GM12874 (cell line): ENCODE results near the gene DSN1.

Experiments
- TF ChIP-seq, protein P1 (sequence below): IDR thresholded peaks from 2 replicates; pipeline ENCODE4 v1.5.1; 2011; ENCODE audit warnings: low read depth, mild to moderate bottlenecking, control low read depth, low read length, moderate library complexity; ENCODE audit not compliant: insufficient read depth

The DSN1 gene, protein sequence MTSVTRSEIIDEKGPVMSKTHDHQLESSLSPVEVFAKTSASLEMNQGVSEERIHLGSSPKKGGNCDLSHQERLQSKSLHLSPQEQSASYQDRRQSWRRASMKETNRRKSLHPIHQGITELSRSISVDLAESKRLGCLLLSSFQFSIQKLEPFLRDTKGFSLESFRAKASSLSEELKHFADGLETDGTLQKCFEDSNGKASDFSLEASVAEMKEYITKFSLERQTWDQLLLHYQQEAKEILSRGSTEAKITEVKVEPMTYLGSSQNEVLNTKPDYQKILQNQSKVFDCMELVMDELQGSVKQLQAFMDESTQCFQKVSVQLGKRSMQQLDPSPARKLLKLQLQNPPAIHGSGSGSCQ

DNA sequence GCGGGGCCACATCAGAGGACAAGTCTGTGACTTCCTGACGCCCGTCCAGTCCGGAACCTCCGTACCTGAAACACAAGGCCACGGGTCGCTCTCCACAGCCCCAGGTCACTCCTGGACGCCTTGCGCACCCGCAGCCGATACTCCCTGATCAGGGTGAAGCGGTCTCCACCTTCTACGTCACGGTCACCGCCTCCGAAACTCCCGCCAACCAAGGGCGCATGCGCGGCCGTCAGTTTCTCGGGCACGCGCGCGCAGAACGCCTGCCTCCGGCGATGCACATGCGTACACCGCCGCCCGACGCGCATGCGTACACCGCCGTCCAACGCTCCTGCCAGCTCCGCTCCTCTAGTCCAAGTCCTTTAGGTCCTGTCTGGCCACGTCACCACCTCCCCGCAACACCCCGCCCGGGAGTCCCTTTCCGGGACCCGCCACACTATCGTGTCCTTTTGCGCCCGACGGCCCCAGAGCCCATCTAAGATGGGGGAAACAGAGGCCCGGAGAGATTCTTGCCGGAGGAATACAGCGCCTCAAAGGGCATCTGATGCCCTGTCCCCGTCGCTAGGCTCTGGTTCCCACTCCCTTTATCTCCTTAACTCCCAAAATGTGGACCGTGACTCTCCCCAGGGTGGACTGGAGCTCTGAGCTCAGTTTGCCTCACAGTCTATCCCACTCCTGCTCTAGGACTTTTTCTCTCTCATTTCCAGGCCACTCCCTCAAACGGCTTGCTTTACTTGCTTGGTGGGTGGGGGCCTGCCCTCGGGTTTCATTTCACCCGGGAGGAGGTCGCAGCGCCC, at the start of gene DSN1:
TSS of gene DSN1 (minus strand) at position 167 of the 794 bp plus-strand sequence. CDS start 2,305 bp downstream, outside the sequence.
- TF ChIP-seq, protein P1, sequence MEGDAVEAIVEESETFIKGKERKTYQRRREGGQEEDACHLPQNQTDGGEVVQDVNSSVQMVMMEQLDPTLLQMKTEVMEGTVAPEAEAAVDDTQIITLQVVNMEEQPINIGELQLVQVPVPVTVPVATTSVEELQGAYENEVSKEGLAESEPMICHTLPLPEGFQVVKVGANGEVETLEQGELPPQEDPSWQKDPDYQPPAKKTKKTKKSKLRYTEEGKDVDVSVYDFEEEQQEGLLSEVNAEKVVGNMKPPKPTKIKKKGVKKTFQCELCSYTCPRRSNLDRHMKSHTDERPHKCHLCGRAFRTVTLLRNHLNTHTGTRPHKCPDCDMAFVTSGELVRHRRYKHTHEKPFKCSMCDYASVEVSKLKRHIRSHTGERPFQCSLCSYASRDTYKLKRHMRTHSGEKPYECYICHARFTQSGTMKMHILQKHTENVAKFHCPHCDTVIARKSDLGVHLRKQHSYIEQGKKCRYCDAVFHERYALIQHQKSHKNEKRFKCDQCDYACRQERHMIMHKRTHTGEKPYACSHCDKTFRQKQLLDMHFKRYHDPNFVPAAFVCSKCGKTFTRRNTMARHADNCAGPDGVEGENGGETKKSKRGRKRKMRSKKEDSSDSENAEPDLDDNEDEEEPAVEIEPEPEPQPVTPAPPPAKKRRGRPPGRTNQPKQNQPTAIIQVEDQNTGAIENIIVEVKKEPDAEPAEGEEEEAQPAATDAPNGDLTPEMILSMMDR = no peak

DNA sequence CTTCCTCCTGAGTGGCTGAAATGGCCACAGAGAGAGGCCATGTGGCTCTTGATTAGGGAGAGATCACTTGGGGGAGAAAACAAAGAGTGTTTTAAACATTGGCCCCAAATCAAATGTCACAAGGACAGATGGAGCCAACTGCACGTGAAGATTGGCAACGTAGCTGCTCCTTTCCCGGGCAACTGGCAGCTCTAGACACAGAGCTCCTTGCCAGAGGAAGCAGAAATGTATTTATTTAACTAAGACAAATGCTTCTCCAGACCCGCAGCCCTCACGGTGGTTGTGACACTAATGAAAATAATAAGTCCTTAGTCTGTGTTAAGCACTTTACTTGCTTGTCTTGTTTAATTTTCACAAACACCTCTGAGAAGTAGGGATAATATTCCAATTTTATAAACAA, 49.6 kb upstream of the DSN1 start:
- TF ChIP-seq, protein P1 = no peak

DNA sequence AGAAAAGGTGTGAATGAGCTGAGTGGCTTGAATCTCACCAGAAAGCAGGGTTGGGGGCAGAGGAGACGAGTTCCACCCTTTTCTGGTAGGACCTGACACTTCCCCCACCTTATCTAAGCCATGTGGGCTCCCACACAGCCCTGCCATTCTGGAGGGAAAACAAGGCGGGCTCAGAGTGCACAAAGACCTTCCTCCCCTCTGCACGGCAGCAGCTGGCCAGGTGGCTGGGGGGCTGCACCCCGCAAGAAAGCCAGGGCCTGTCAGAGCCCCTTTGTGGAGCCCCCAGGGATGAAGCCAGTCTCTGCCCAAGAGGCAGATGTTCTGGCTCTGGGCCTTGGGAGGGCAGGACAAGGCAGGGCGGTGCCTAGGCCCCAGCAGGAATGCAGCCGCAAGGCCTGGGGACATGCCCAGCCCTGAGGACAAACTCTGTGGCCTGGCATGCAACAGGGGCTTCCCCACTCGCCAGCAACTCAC, 48.4 kb upstream of the DSN1 start:
- TF ChIP-seq, protein P1 = no peak

DNA sequence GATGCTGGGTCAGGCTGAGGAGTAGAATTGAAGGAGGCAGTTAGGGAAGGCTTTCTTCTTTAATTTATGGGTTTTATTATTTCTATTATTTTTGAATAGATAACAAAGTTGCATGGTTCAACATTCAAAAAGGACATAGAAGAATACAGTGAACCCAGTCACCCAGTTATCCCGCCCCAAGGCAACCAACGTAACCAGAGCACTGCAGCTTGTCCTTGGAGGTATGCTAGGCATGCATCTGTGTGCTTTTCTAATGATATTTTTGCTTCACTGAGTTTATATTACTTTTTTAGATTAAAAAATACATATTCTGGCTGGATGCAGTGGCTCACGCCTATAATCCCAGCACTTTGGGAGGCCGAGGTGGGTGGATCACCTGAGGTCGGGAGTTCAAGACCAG, 47.4 kb upstream of the DSN1 start:
- TF ChIP-seq, protein P1 = no peak

DNA sequence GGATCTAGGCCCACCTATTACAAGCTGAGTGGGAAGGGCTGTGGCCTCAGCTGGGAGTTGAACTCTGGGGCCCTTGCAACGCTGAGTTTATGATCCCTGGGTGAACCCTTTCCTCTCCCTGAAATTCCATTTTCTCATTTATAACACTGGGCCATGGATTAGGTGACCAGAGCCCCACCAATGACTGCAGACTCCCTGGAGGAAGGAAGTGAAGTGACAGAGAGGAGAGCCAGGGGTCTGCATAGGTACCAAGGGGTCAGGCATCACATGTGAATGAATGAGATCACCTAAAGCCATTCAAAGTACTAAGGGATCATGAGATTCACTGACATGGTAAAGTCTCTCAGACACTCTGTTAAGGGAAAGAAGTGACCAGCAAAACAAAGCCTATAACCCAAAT, 46.5 kb upstream of the DSN1 start:
- TF ChIP-seq, protein P1 = no peak

DNA sequence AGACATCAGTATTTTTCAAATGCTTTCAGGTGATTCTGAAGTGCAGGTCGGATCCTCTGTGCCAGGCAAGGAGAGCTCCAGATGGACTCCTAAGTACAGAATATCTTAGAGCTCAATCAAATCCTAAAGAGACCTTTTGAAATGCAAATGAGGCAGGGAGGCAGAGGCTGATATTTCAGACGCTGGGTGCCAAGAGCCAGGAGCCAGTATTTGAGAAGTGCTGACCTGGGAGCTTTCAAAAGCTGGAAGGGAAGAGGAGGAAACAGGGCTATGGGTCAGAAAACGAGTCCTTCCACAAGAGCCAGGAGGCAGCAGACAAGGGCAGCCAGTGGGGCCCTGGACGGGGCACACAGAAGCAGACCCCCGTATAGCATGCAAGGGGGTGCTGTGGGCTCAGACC, 46.1 kb upstream of the DSN1 start:
- TF ChIP-seq, protein P1 = no peak

DNA sequence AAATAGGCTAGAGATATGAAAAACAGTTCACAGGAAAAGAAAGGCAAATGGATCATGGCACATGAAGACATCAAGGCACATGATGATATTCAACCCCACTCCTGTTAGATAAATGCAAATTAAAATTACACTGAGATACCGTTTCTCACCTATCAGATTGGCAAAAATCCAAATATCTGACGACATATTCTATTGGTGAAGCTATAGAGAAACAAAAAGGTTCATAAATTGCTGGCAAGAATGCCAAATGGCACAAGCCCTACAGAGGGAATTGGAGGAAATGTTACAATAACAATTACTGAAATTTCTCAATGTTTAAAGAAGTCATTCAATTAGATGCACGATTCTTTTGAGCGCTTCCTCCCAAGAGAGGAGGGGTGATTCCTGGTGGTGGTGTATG, 45.3 kb upstream of the DSN1 start:
- TF ChIP-seq, protein P1 = no peak
